Measurements from ENCODE around the gene CHPT1. TPM values are rescaled to one million over a fixed set of nuclear protein-coding genes. Genes with fewer than 3 reads are reported as not detected.

Gene CHPT1
- total RNA-seq, 1 donor from 2014 or later: 18.3 TPM

- Histone ChIP-seq H3K9me3 (ENCODE audit: control insufficient read depth in 3 of 3, low read length in 3 of 3) (no peaks in the 10 kb centered on the region), H3K4me3 (ENCODE audit: low read length in 3 of 3) (peak overlapping the region; percentile 3 to 55 (median 52)), H3K4me1 (ENCODE audit: control insufficient read depth in 3 of 3, insufficient read depth in 3 of 3, low read length in 3 of 3) (peaks cover 11 to 13% (median 12%) of the 10 kb centered on the region in 3 donors), H3K36me3 (ENCODE audit: control insufficient read depth in 3 of 3, insufficient read depth in 3 of 3, low read length in 3 of 3) (peaks cover 0 to 3% (median 0%) of the 10 kb centered on the region in 3 donors), H3K27me3 (ENCODE audit: control insufficient read depth in 3 of 3, insufficient read depth in 3 of 3, low read length in 3 of 3) (no peaks in the 10 kb centered on the region), H3K27ac (ENCODE audit: low read depth, low read length) (peak overlapping the region; percentile 39), H3K9ac (ENCODE audit: low read depth in 1 of 3, low read length in 3 of 3) (peak overlapping the region in 2 of 3 donors; percentile 34 to 68)
These were observed 15.7 kb downstream of the CHPT1 start for GRCh38 chr12:101713059-101713682.

GRCh38 chr12:101713930-101714329 is 16.5 kb downstream of the CHPT1 start:
- no peaks in the 10 kb centered on the region for H3K27me3 ChIP-seq (ENCODE audit: control insufficient read depth in 3 of 3, insufficient read depth in 3 of 3, low read length in 3 of 3)
- peaks cover 0 to 3% (median 0%) of the 10 kb centered on the region in 3 donors for H3K36me3 ChIP-seq (ENCODE audit: control insufficient read depth in 3 of 3, insufficient read depth in 3 of 3, low read length in 3 of 3)
- H3K27ac ChIP-seq (ENCODE audit: low read depth, low read length): peak overlapping the region; percentile 39
- H3K4me1 ChIP-seq (ENCODE audit: control insufficient read depth in 3 of 3, insufficient read depth in 3 of 3, low read length in 3 of 3): peaks cover 11 to 13% (median 12%) of the 10 kb centered on the region in 3 donors
- no peaks in the 10 kb centered on the region for H3K9me3 ChIP-seq (ENCODE audit: control insufficient read depth in 3 of 3, low read length in 3 of 3)
- peak overlapping the region in 1 of 3 donors; percentile 68 for H3K9ac ChIP-seq (ENCODE audit: low read depth in 1 of 3, low read length in 3 of 3)
- no peak overlapping the region for H3K4me3 ChIP-seq (ENCODE audit: low read length in 3 of 3)

- no peaks in the 10 kb centered on the region for H3K27me3 ChIP-seq (ENCODE audit: control insufficient read depth in 3 of 3, insufficient read depth in 3 of 3, low read length in 3 of 3)
- no peaks in the 10 kb centered on the region for H3K36me3 ChIP-seq (ENCODE audit: control insufficient read depth in 3 of 3, insufficient read depth in 3 of 3, low read length in 3 of 3)
- peak overlapping the region in 1 of 3 donors; percentile 8 for H3K9ac ChIP-seq (ENCODE audit: low read depth in 1 of 3, low read length in 3 of 3)
- no peaks in the 10 kb centered on the region for H3K9me3 ChIP-seq (ENCODE audit: control insufficient read depth in 3 of 3, low read length in 3 of 3)
- H3K27ac ChIP-seq (ENCODE audit: low read depth, low read length): no peak overlapping the region
- no peak overlapping the region for H3K4me3 ChIP-seq (ENCODE audit: low read length in 3 of 3)
- H3K4me1 ChIP-seq (ENCODE audit: control insufficient read depth in 3 of 3, insufficient read depth in 3 of 3, low read length in 3 of 3): peaks cover 11 to 13% (median 12%) of the 10 kb centered on the region in 3 donors
These were observed 17.5 kb downstream of the CHPT1 start for GRCh38 chr12:101714877-101715444.

GRCh38 chr12:101719566-101719965 is 22.1 kb downstream of the CHPT1 start:
- Histone ChIP-seq H3K4me3 (ENCODE audit: low read length in 3 of 3) (no peak overlapping the region), H3K9me3 (ENCODE audit: control insufficient read depth in 3 of 3, low read length in 3 of 3) (no peaks in the 10 kb centered on the region), H3K9ac (ENCODE audit: low read depth in 1 of 3, low read length in 3 of 3) (no peak overlapping the region), H3K4me1 (ENCODE audit: control insufficient read depth in 3 of 3, insufficient read depth in 3 of 3, low read length in 3 of 3) (peaks cover 0 to 3% (median 0%) of the 10 kb centered on the region in 3 donors), H3K27me3 (ENCODE audit: control insufficient read depth in 3 of 3, insufficient read depth in 3 of 3, low read length in 3 of 3) (no peaks in the 10 kb centered on the region), H3K27ac (ENCODE audit: low read depth, low read length) (no peak overlapping the region), H3K36me3 (ENCODE audit: control insufficient read depth in 3 of 3, insufficient read depth in 3 of 3, low read length in 3 of 3) (peaks cover 0 to 11% (median 5%) of the 10 kb centered on the region in 3 donors)

GRCh38 chr12:101720118-101720517 is 22.7 kb downstream of the CHPT1 start:
- no peak overlapping the region for H3K4me3 ChIP-seq (ENCODE audit: low read length in 3 of 3)
- no peak overlapping the region for H3K9ac ChIP-seq (ENCODE audit: low read depth in 1 of 3, low read length in 3 of 3)
- peaks cover 0 to under 1% (median 0%) of the 10 kb centered on the region in 3 donors for H3K4me1 ChIP-seq (ENCODE audit: control insufficient read depth in 3 of 3, insufficient read depth in 3 of 3, low read length in 3 of 3)
- no peak overlapping the region for H3K27ac ChIP-seq (ENCODE audit: low read depth, low read length)
- H3K9me3 ChIP-seq (ENCODE audit: control insufficient read depth in 3 of 3, low read length in 3 of 3): no peaks in the 10 kb centered on the region
- H3K36me3 ChIP-seq (ENCODE audit: control insufficient read depth in 3 of 3, insufficient read depth in 3 of 3, low read length in 3 of 3): peaks cover 0 to 13% (median 5%) of the 10 kb centered on the region in 3 donors
- H3K27me3 ChIP-seq (ENCODE audit: control insufficient read depth in 3 of 3, insufficient read depth in 3 of 3, low read length in 3 of 3): no peaks in the 10 kb centered on the region

GRCh38 chr12:101722392-101722791 is 25.0 kb downstream of the CHPT1 start:
- no peak overlapping the region for H3K27ac ChIP-seq (ENCODE audit: low read depth, low read length)
- no peaks in the 10 kb centered on the region for H3K9me3 ChIP-seq (ENCODE audit: control insufficient read depth in 3 of 3, low read length in 3 of 3)
- H3K9ac ChIP-seq (ENCODE audit: low read depth in 1 of 3, low read length in 3 of 3): no peak overlapping the region
- no peaks in the 10 kb centered on the region for H3K27me3 ChIP-seq (ENCODE audit: control insufficient read depth in 3 of 3, insufficient read depth in 3 of 3, low read length in 3 of 3)
- H3K4me3 ChIP-seq (ENCODE audit: low read length in 3 of 3): no peak overlapping the region
- peaks cover 4 to 23% (median 16%) of the 10 kb centered on the region in 3 donors for H3K36me3 ChIP-seq (ENCODE audit: control insufficient read depth in 3 of 3, insufficient read depth in 3 of 3, low read length in 3 of 3)
- no peaks in the 10 kb centered on the region for H3K4me1 ChIP-seq (ENCODE audit: control insufficient read depth in 3 of 3, insufficient read depth in 3 of 3, low read length in 3 of 3)

- peaks cover 4 to 29% (median 21%) of the 10 kb centered on the region in 3 donors for H3K36me3 ChIP-seq (ENCODE audit: control insufficient read depth in 3 of 3, insufficient read depth in 3 of 3, low read length in 3 of 3)
- no peak overlapping the region for H3K27ac ChIP-seq (ENCODE audit: low read depth, low read length)
- H3K9ac ChIP-seq (ENCODE audit: low read depth in 1 of 3, low read length in 3 of 3): no peak overlapping the region
- H3K4me1 ChIP-seq (ENCODE audit: control insufficient read depth in 3 of 3, insufficient read depth in 3 of 3, low read length in 3 of 3): no peaks in the 10 kb centered on the region
- H3K27me3 ChIP-seq (ENCODE audit: control insufficient read depth in 3 of 3, insufficient read depth in 3 of 3, low read length in 3 of 3): no peaks in the 10 kb centered on the region
- no peaks in the 10 kb centered on the region for H3K9me3 ChIP-seq (ENCODE audit: control insufficient read depth in 3 of 3, low read length in 3 of 3)
- H3K4me3 ChIP-seq (ENCODE audit: low read length in 3 of 3): no peak overlapping the region
These were observed 29.7 kb downstream of the CHPT1 start for GRCh38 chr12:101727098-101727497.

- H3K36me3 ChIP-seq (ENCODE audit: control insufficient read depth in 3 of 3, insufficient read depth in 3 of 3, low read length in 3 of 3): peaks cover 4 to 26% (median 18%) of the 10 kb centered on the region in 3 donors
- H3K27me3 ChIP-seq (ENCODE audit: control insufficient read depth in 3 of 3, insufficient read depth in 3 of 3, low read length in 3 of 3): no peaks in the 10 kb centered on the region
- no peak overlapping the region for H3K9ac ChIP-seq (ENCODE audit: low read depth in 1 of 3, low read length in 3 of 3)
- H3K4me3 ChIP-seq (ENCODE audit: low read length in 3 of 3): no peak overlapping the region
- H3K4me1 ChIP-seq (ENCODE audit: control insufficient read depth in 3 of 3, insufficient read depth in 3 of 3, low read length in 3 of 3): no peaks in the 10 kb centered on the region
- no peak overlapping the region for H3K27ac ChIP-seq (ENCODE audit: low read depth, low read length)
- H3K9me3 ChIP-seq (ENCODE audit: control insufficient read depth in 3 of 3, low read length in 3 of 3): no peaks in the 10 kb centered on the region
These were observed 32.4 kb downstream of the CHPT1 start for GRCh38 chr12:101729842-101730241.

- H3K9ac ChIP-seq (ENCODE audit: low read depth in 1 of 3, low read length in 3 of 3): no peak overlapping the region
- H3K4me3 ChIP-seq (ENCODE audit: low read length in 3 of 3): no peak overlapping the region
- no peaks in the 10 kb centered on the region for H3K9me3 ChIP-seq (ENCODE audit: control insufficient read depth in 3 of 3, low read length in 3 of 3)
- no peaks in the 10 kb centered on the region for H3K4me1 ChIP-seq (ENCODE audit: control insufficient read depth in 3 of 3, insufficient read depth in 3 of 3, low read length in 3 of 3)
- no peak overlapping the region for H3K27ac ChIP-seq (ENCODE audit: low read depth, low read length)
- H3K36me3 ChIP-seq (ENCODE audit: control insufficient read depth in 3 of 3, insufficient read depth in 3 of 3, low read length in 3 of 3): peaks cover 0 to 15% (median 7%) of the 10 kb centered on the region in 3 donors
- H3K27me3 ChIP-seq (ENCODE audit: control insufficient read depth in 3 of 3, insufficient read depth in 3 of 3, low read length in 3 of 3): no peaks in the 10 kb centered on the region
These were observed 34.9 kb downstream of the CHPT1 start for GRCh38 chr12:101732318-101732717.

- Histone ChIP-seq H3K9me3 (ENCODE audit: control insufficient read depth in 3 of 3, low read length in 3 of 3) (no peaks in the 10 kb centered on the region), H3K36me3 (ENCODE audit: control insufficient read depth in 3 of 3, insufficient read depth in 3 of 3, low read length in 3 of 3) (peaks cover 0 to 15% (median 7%) of the 10 kb centered on the region in 3 donors), H3K4me1 (ENCODE audit: control insufficient read depth in 3 of 3, insufficient read depth in 3 of 3, low read length in 3 of 3) (no peaks in the 10 kb centered on the region), H3K27me3 (ENCODE audit: control insufficient read depth in 3 of 3, insufficient read depth in 3 of 3, low read length in 3 of 3) (no peaks in the 10 kb centered on the region), H3K27ac (ENCODE audit: low read depth, low read length) (no peak overlapping the region), H3K4me3 (ENCODE audit: low read length in 3 of 3) (no peak overlapping the region), H3K9ac (ENCODE audit: low read depth in 1 of 3, low read length in 3 of 3) (no peak overlapping the region)
These were observed 35.7 kb downstream of the CHPT1 start for GRCh38 chr12:101733166-101733565.
